ENCODE results near the gene DOCK6. TPM values are rescaled to one million over a fixed set of nuclear protein-coding genes. Genes with fewer than 3 reads are reported as not detected.
A peak's percentile ranks its signal among the peaks of the same experiment; 100 is the strongest.

Gene DOCK6
- total RNA-seq, 1 donor from 2014 or later = 56.8 TPM

- Histone ChIP-seq H3K36me3 (ENCODE audit: control insufficient read depth, insufficient read depth, low read length) (no peaks in the 10 kb centered on the region), H3K4me3 (ENCODE audit: low read depth, low read length) (no peak overlapping the region), H3K27me3 (ENCODE audit: control insufficient read depth, insufficient read depth, low read length) (no peaks in the 10 kb centered on the region)
- no peak for DNase-seq (ENCODE audit: low read depth)
- no peak for TF ChIP-seq CTCF (IDR thresholded peaks at IDR 0.05; ENCODE audit: insufficient read depth, low read length, poor library complexity, severe bottlenecking)
Observed at GRCh38 chr19:11265177-11265784, 3.0 kb upstream of the DOCK6 start.

- no peak for TF ChIP-seq CTCF (IDR thresholded peaks at IDR 0.05; ENCODE audit: insufficient read depth, low read length, poor library complexity, severe bottlenecking)
- no peak overlapping the region for H3K4me3 ChIP-seq (ENCODE audit: low read depth, low read length)
- DNase-seq (ENCODE audit: low read depth) = no peak
- no peaks in the 10 kb centered on the region for H3K36me3 ChIP-seq (ENCODE audit: control insufficient read depth, insufficient read depth, low read length)
- H3K27me3 ChIP-seq (ENCODE audit: control insufficient read depth, insufficient read depth, low read length) = no peaks in the 10 kb centered on the region
Observed at GRCh38 chr19:11264452-11265176, 2.3 kb upstream of the DOCK6 start.

- Histone ChIP-seq H3K27me3 (ENCODE audit: control insufficient read depth, insufficient read depth, low read length) (no peaks in the 10 kb centered on the region), H3K36me3 (ENCODE audit: control insufficient read depth, insufficient read depth, low read length) (no peaks in the 10 kb centered on the region), H3K4me3 (ENCODE audit: low read depth, low read length) (no peak overlapping the region)
- DNase-seq (ENCODE audit: low read depth) = no peak
- no peak for TF ChIP-seq CTCF (IDR thresholded peaks at IDR 0.05; ENCODE audit: insufficient read depth, low read length, poor library complexity, severe bottlenecking)
Observed at GRCh38 chr19:11263726-11264125, 1.4 kb upstream of the DOCK6 start.

DNA sequence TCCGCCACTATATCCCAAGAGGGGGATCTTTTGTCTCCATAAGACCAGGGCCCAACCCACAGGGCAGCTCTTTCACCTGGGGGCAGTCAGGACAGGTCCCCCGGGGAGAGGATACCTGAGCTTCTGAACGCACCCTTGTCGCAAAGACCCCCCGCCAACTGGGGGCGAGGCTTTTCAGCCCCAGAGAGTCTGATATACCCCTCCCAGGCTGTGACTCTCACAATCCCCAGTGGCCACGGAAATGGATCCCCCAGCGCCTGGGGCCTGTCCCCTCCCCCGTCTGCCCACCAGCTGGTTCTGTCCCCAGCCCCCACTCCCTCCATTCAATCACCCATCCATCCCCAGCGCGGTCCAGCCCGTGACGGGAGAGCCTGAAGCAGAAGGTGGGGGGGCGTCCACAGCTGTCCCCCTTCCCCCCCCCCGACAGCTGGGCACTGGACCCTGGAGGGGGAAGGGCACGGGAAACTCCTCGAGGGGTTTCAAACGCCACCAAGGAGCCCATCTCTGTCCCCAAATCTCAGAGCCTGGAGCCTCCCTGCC, 823 bp downstream of the DOCK6 start:
- H3K27me3 ChIP-seq (ENCODE audit: control insufficient read depth, insufficient read depth, low read length) = no peaks in the 10 kb centered on the region
- TF ChIP-seq CTCF (IDR thresholded peaks at IDR 0.05; ENCODE audit: insufficient read depth, low read length, poor library complexity, severe bottlenecking) = no peak
- peak overlapping the region; percentile 58 for H3K4me3 ChIP-seq (ENCODE audit: low read depth, low read length)
- no peaks in the 10 kb centered on the region for H3K36me3 ChIP-seq (ENCODE audit: control insufficient read depth, insufficient read depth, low read length)
- DNase-seq (ENCODE audit: low read depth) = no peak

- no peak overlapping the region for H3K4me3 ChIP-seq (ENCODE audit: low read depth, low read length)
- no peaks in the 10 kb centered on the region for H3K36me3 ChIP-seq (ENCODE audit: control insufficient read depth, insufficient read depth, low read length)
- no peaks in the 10 kb centered on the region for H3K27me3 ChIP-seq (ENCODE audit: control insufficient read depth, insufficient read depth, low read length)
- TF ChIP-seq CTCF (IDR thresholded peaks at IDR 0.05; ENCODE audit: insufficient read depth, low read length, poor library complexity, severe bottlenecking) = no peak
- DNase-seq (ENCODE audit: low read depth) = no peak
Observed at GRCh38 chr19:11260996-11261395, 1.3 kb downstream of the DOCK6 start.

Measured in kidney epithelial cell (primary cell).